Lower lobe of right lung (tissue), 2 donors: Measurements from ENCODE around the gene ACTG2. TPM values are rescaled to one million over a fixed set of nuclear protein-coding genes. Genes with fewer than 3 reads are reported as not detected.

Source experiments
- ATAC-seq, 2 donors: fragments of 200-7000 bp; cut with Tn5 transposase; one replicate each; pipeline ENCODE4 v1.9.1; 2020 to 2022; ENCODE audit warnings: mild to moderate bottlenecking in 2 of 2, moderate library complexity in 2 of 2
- DNase-seq: peaks from one replicate; pipeline ENCODE4 v3.0.0-alpha.2; 2020
- H3K27ac ChIP-seq: fragments of 200-600 bp; one replicate; pipeline ENCODE4 v1.8.0; 2022
- H3K27me3 ChIP-seq: fragments of 200-600 bp; one replicate; pipeline ENCODE4 v1.8.0; 2022; ENCODE audit warnings: low read depth
- H3K36me3 ChIP-seq: fragments of 200-600 bp; one replicate; pipeline ENCODE4 v1.8.0; 2022; ENCODE audit warnings: mild to moderate bottlenecking
- H3K4me1 ChIP-seq: fragments of 200-600 bp; one replicate; pipeline ENCODE4 v1.8.0; 2022
- H3K4me3 ChIP-seq: fragments of 200-600 bp; one replicate; pipeline ENCODE4 v1.8.0; 2022; ENCODE audit warnings: mild to moderate bottlenecking
- H3K9me3 ChIP-seq: fragments of 200-600 bp; one replicate; pipeline ENCODE4 v1.8.0; 2022
- CTCF ChIP-seq: fragments of 200-600 bp; IDR thresholded peaks from one replicate; pipeline ENCODE4 v1.8.0; 2022; ENCODE audit warnings: antibody characterized with exemption, mild to moderate bottlenecking
- intact Hi-C: fragments of 100-400 bp; cut with DNase I; formaldehyde crosslinking; loops from one replicate; pipeline ENCODE4 v1.11.0; 2022
- total RNA-seq: library from RNA; stranded (reverse); fragmentation: NEBNext Ultra II Directional; extraction: Animal tissue kit (Norgen Biotek cat#: 25700); gene quantifications from one replicate; pipeline ENCODE4 v1.2.1, GENCODE V29; 2021
- donor health status: DM: no; HTN: yes; CAD: no; lungs with severe emphysema.

The ACTG2 gene
- total RNA-seq, 1 donor from 2014 or later: 22.2 TPM

GRCh38 chr2:73921581-73921980 is 28.8 kb downstream of the ACTG2 start:
- intact Hi-C loops: no loop called here
- DNase-seq (no peak), ATAC-seq (no peak)
- no peaks in the 10 kb centered on the region for H3K27me3 ChIP-seq
- no peak overlapping the region for H3K27ac ChIP-seq
- no peaks in the 10 kb centered on the region for H3K4me1 ChIP-seq
- H3K9me3 ChIP-seq: no peaks in the 10 kb centered on the region
- no peak for TF ChIP-seq CTCF
- no peak overlapping the region for H3K4me3 ChIP-seq
- H3K36me3 ChIP-seq: no peaks in the 10 kb centered on the region

GRCh38 chr2:73922681-73923080 is 29.9 kb downstream of the ACTG2 start:
- no peak for TF ChIP-seq CTCF
- Histone ChIP-seq H3K36me3 (no peaks in the 10 kb centered on the region), H3K9me3 (no peaks in the 10 kb centered on the region), H3K4me3 (no peak overlapping the region), H3K4me1 (peaks cover 5% of the 10 kb centered on the region), H3K27ac (no peak overlapping the region), H3K27me3 (no peaks in the 10 kb centered on the region)
- DNase-seq (no peak), ATAC-seq (no peak)
- intact Hi-C loops: no loop called here

- ATAC-seq: no peak
- Histone ChIP-seq H3K36me3 (no peaks in the 10 kb centered on the region), H3K4me3 (no peak overlapping the region), H3K27ac (no peak overlapping the region), H3K4me1 (peaks cover 29% of the 10 kb centered on the region), H3K27me3 (no peaks in the 10 kb centered on the region), H3K9me3 (no peaks in the 10 kb centered on the region)
- no peak for DNase-seq
- intact Hi-C loops: no loop called here
- no peak for TF ChIP-seq CTCF
Measured at GRCh38 chr2:73925033-73925704, 32.4 kb downstream of the ACTG2 start.

GRCh38 chr2:73925853-73926492 is 33.2 kb downstream of the ACTG2 start:
- no peak for DNase-seq

More at GRCh38 chr2:73925853-73926492, 33.2 kb downstream of the ACTG2 start:
- peaks cover under 1% of the 10 kb centered on the region for H3K36me3 ChIP-seq
- H3K4me1 ChIP-seq: peaks cover 34% of the 10 kb centered on the region
- H3K4me3 ChIP-seq: peak overlapping the region; percentile 86
- no peaks in the 10 kb centered on the region for H3K9me3 ChIP-seq
- no peak for ATAC-seq
- H3K27me3 ChIP-seq: no peaks in the 10 kb centered on the region
- peak overlapping the region; percentile 99 for H3K27ac ChIP-seq
- intact Hi-C loops: no loop called here
- TF ChIP-seq CTCF: no peak
